ENCODE measurements around the gene MAST4.

MAST4 gene

GRCh38 chr5:66888613-66889012 is 292.4 kb downstream of the MAST4 start:
- DNase-seq (ENCODE audit: low read depth), result no peak
- H3K4me3 ChIP-seq (ENCODE audit: low read depth, low read length), result no peak overlapping the region
- no peak for TF ChIP-seq CTCF (IDR thresholded peaks at IDR 0.05; ENCODE audit: insufficient read depth, low read depth, low read length, missing control alignments)

GRCh38 chr5:66889056-66889455 is 292.9 kb downstream of the MAST4 start:
- no peak for TF ChIP-seq CTCF (IDR thresholded peaks at IDR 0.05; ENCODE audit: insufficient read depth, low read depth, low read length, missing control alignments)
- no peak for DNase-seq (ENCODE audit: low read depth)
- no peak overlapping the region for H3K4me3 ChIP-seq (ENCODE audit: low read depth, low read length)

GRCh38 chr5:66889524-66889923 is 293.3 kb downstream of the MAST4 start:
- no peak overlapping the region for H3K4me3 ChIP-seq (ENCODE audit: low read depth, low read length)
- no peak for DNase-seq (ENCODE audit: low read depth)
- no peak for TF ChIP-seq CTCF (IDR thresholded peaks at IDR 0.05; ENCODE audit: insufficient read depth, low read depth, low read length, missing control alignments)

- no peak for TF ChIP-seq CTCF (IDR thresholded peaks at IDR 0.05; ENCODE audit: insufficient read depth, low read depth, low read length, missing control alignments)
- no peak for DNase-seq (ENCODE audit: low read depth)
- no peak overlapping the region for H3K4me3 ChIP-seq (ENCODE audit: low read depth, low read length)
Observed at GRCh38 chr5:66891184-66891925, 295.2 kb downstream of the MAST4 start.

- no peak overlapping the region for H3K4me3 ChIP-seq (ENCODE audit: low read depth, low read length)
- no peak for DNase-seq (ENCODE audit: low read depth)
- no peak for TF ChIP-seq CTCF (IDR thresholded peaks at IDR 0.05; ENCODE audit: insufficient read depth, low read depth, low read length, missing control alignments)
Observed at GRCh38 chr5:66892716-66893115, 296.5 kb downstream of the MAST4 start.

GRCh38 chr5:66894480-66895240 is 298.5 kb downstream of the MAST4 start:
- no peak for DNase-seq (ENCODE audit: low read depth)
- H3K4me3 ChIP-seq (ENCODE audit: low read depth, low read length), result no peak overlapping the region
- no peak for TF ChIP-seq CTCF (IDR thresholded peaks at IDR 0.05; ENCODE audit: insufficient read depth, low read depth, low read length, missing control alignments)

Data from GM12865 (cell line).